ENCODE data around the gene FOSB.
"Not testable (repeated sequence)": the region's sequence is repeated elsewhere in the genome, so short reads cannot be mapped to it uniquely, and the experiment has no call there.

FOSB gene

GRCh38 chr19:45503909-45504308 is 36.1 kb downstream of the FOSB start:
- DNase-seq (ENCODE audit: low read depth in 2 of 3, low spot score in 2 of 3), result no peak

- DNase-seq (ENCODE audit: low read depth in 2 of 3, low spot score in 2 of 3), result no peak
Measured at GRCh38 chr19:45505151-45505995, 37.6 kb downstream of the FOSB start.

- no peak for DNase-seq (ENCODE audit: low read depth in 2 of 3, low spot score in 2 of 3)
Measured at GRCh38 chr19:45505996-45506245, 38.1 kb downstream of the FOSB start.

GRCh38 chr19:45506246-45506988 is 38.6 kb downstream of the FOSB start:
- DNase-seq (ENCODE audit: low read depth in 2 of 3, low spot score in 2 of 3), result peak; percentile 97 to 99 (median 99)

- DNase-seq (ENCODE audit: low read depth in 2 of 3, low spot score in 2 of 3), result peak; percentile 72 to 83 (median 82)
Measured at GRCh38 chr19:45506989-45507871, 39.4 kb downstream of the FOSB start, which contains the start of gene VASP. VASP (plus strand) TSS chr19:45507479; CDS start chr19:45507772, 293 bp downstream.

GRCh38 chr19:45507872-45508416 is 40.1 kb downstream of the FOSB start:
- DNase-seq (ENCODE audit: low read depth in 2 of 3, low spot score in 2 of 3), result no peak

- DNase-seq (ENCODE audit: low read depth in 2 of 3, low spot score in 2 of 3), result no peak
Measured at GRCh38 chr19:45508417-45508860, 40.6 kb downstream of the FOSB start.

GRCh38 chr19:45508861-45509691 is 41.3 kb downstream of the FOSB start:
- DNase-seq (ENCODE audit: low read depth in 2 of 3, low spot score in 2 of 3), result no peak

- DNase-seq (ENCODE audit: low read depth in 2 of 3, low spot score in 2 of 3), result no peak
Measured at GRCh38 chr19:45509692-45510015, 41.9 kb downstream of the FOSB start.

GRCh38 chr19:45510352-45510751 is 42.6 kb downstream of the FOSB start:
- not testable (repeated sequence) for DNase-seq (ENCODE audit: low read depth in 2 of 3, low spot score in 2 of 3)

- DNase-seq (ENCODE audit: low read depth in 2 of 3, low spot score in 2 of 3), result no peak
Measured at GRCh38 chr19:45511074-45511473, 43.3 kb downstream of the FOSB start.

- DNase-seq (ENCODE audit: low read depth in 2 of 3, low spot score in 2 of 3), result no peak
Measured at GRCh38 chr19:45512881-45513483, 45.2 kb downstream of the FOSB start.

- no peak for DNase-seq (ENCODE audit: low read depth in 2 of 3, low spot score in 2 of 3)
Measured at GRCh38 chr19:45514376-45515051, 46.7 kb downstream of the FOSB start.

- DNase-seq (ENCODE audit: low read depth in 2 of 3, low spot score in 2 of 3), result no peak
Measured at GRCh38 chr19:45515081-45515624, 47.4 kb downstream of the FOSB start.

GRCh38 chr19:45515807-45516401 is 48.1 kb downstream of the FOSB start:
- DNase-seq (ENCODE audit: low read depth in 2 of 3, low spot score in 2 of 3), result no peak

GRCh38 chr19:45517238-45517637 is 49.4 kb downstream of the FOSB start:
- no peak for DNase-seq (ENCODE audit: low read depth in 2 of 3, low spot score in 2 of 3)

GRCh38 chr19:45517641-45518468 is 50.1 kb downstream of the FOSB start:
- DNase-seq (ENCODE audit: low read depth in 2 of 3, low spot score in 2 of 3), result no peak

- DNase-seq (ENCODE audit: low read depth in 2 of 3, low spot score in 2 of 3), result no peak
Measured at GRCh38 chr19:45518469-45518826, 50.7 kb downstream of the FOSB start.
